HT1080 (cell line): ENCODE measurements around the gene FBL. TPM values are rescaled to one million over a fixed set of nuclear protein-coding genes. Genes with fewer than 3 reads are reported as not detected.

Experiments
- DNase-seq: peaks from one replicate; pipeline ENCODE4 v3.0.0-alpha.2; 2015; ENCODE audit warnings: low read depth
- small RNA-seq: library from RNA; depleted of rRNA; stranded (forward); fragments of <200 nt; gene quantifications from one replicate; pipeline ENCODE3, GENCODE V24; 2014
- total RNA-seq: library from RNA; depleted of rRNA; stranded (reverse); fragments of >200 nt; shearing (Covaris generic); gene quantifications from 2 replicates; pipeline ENCODE4 v1.2.3, GENCODE V29; 2014; rRNA removed

The FBL gene
- total RNA-seq, 1 experiment from 2014 or later, result 384 TPM

DNA sequence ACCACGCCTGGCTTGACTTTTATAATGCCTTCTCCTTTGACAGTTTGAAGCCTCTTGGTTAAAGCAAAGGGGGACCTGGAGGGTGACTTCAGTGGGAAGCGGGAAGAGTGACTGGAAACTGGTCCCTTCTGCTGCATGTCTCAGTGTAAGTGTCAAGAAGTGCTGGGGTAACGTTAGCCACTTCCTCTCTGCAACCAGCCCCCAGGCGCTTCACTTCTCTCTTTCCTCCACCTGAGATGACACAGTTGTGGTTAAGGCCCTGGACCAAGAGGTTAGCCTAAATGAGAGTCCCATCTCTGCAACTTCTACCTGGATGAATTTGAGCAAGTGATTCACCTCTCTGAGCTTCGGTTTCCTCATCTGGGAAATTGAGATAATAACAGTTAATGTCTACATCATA, 51.2 kb downstream of the FBL start:
- DNase-seq, result no peak

DNA sequence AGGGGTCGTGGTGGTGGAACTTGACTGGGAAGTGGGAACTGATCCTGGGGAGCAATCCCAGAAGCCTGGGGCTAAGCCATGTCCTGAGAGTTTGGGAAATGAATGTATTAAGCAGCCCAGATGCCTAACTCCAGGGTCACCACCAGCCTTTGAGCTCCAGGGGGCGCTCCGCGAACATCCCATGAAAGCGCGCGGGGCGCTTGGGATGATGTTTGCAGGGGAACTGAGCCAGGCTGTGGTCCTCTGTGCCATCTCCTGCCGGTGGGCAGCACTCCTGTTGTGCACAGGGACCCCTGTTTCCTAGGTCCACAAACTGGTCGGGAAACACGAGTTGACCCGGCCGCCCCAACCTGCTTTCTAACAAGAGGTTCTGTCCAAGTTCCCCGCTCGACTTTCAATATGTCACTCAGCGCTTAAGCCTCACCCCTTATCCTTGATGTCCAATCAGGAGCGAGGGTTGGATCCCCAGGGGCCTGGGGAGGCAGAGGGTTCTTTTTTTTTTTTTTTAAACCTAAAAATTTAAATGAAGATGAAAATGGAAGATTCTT, 53.1 kb downstream of the FBL start:
- peak; percentile 62 for DNase-seq

DNA sequence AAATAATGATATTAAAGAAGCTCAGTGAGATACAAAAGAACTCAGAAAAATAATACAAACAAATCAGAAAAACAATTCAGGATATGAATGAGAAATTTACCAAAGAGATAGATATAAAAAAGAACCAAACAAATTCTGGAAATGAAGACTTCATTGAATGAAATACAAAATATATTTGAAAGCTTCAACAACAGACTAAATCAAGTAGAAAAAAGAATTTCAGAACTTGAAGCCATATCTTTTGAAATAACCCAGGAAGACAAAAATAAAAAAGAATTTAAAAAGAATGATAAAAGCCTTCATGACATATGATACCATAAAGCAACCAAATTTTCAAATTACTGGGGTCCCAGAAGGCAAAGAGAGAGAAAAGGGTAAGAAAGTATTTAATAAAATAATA, 57.9 kb downstream of the FBL start:
- DNase-seq, result no peak

Small RNA genes within 50 kb of the gene (small RNA-seq; reads per million reads assigned to genes)
- not detected for gene MIR6719

Other genes starting within 250 kb of the FBL start
- gene LGALS13, start 243.9 kb downstream of the FBL start, total RNA-seq, result not detected in 2 replicates
- not detected in 2 replicates for gene LGALS16, start 190.5 kb downstream of the FBL start, total RNA-seq
- gene LGALS14, start 141.9 kb downstream of the FBL start, total RNA-seq, result not detected in 2 replicates
- not detected in 2 replicates for gene CLC, start 108.3 kb downstream of the FBL start, total RNA-seq
- not detected in 2 replicates for gene LEUTX, start 67.5 kb downstream of the FBL start, total RNA-seq
- 0.60 and 1.3 TPM in 2 replicates for gene DYRK1B, start 12.2 kb downstream of the FBL start, total RNA-seq
- 0.20 and 0.26 TPM in 2 replicates for gene FCGBP, start 88.3 kb upstream of the FBL start, total RNA-seq
- gene PSMC4, start 124.8 kb upstream of the FBL start, total RNA-seq, result 324 and 370 TPM in 2 replicates
- 0.97 and 1.8 TPM in 2 replicates for gene ZNF546, start 150.7 kb upstream of the FBL start, total RNA-seq
- 7.2 and 10.6 TPM in 2 replicates for gene ZNF780B, start 209.9 kb upstream of the FBL start, total RNA-seq
- 6.8 and 10.8 TPM in 2 replicates for gene ZNF780A, start 244.6 kb upstream of the FBL start, total RNA-seq